ENCODE results near the gene WWOX.

The WWOX gene

GRCh38 chr16:78844682-78845081 is 745.2 kb downstream of the WWOX start:
- DNase-seq (ENCODE audit: low read depth in 2 of 2) = no peak

GRCh38 chr16:78851266-78851665 is 751.8 kb downstream of the WWOX start:
- no peak for DNase-seq (ENCODE audit: low read depth in 2 of 2)

GRCh38 chr16:78852081-78852635 is 752.7 kb downstream of the WWOX start:
- DNase-seq (ENCODE audit: low read depth in 2 of 2) = no peak

- DNase-seq (ENCODE audit: low read depth in 2 of 2) = no peak
Observed at GRCh38 chr16:78862022-78862421, 762.6 kb downstream of the WWOX start.

- DNase-seq (ENCODE audit: low read depth in 2 of 2) = no peak
Observed at GRCh38 chr16:78866521-78866920, 767.1 kb downstream of the WWOX start.

- DNase-seq (ENCODE audit: low read depth in 2 of 2) = no peak
Observed at GRCh38 chr16:78869492-78869891, 770.0 kb downstream of the WWOX start.

- no peak for DNase-seq (ENCODE audit: low read depth in 2 of 2)
Observed at GRCh38 chr16:78871241-78871640, 771.8 kb downstream of the WWOX start.

GRCh38 chr16:78876671-78877070 is 777.2 kb downstream of the WWOX start:
- DNase-seq (ENCODE audit: low read depth in 2 of 2) = no peak

- no peak for DNase-seq (ENCODE audit: low read depth in 2 of 2)
Observed at GRCh38 chr16:78877114-78877655, 777.7 kb downstream of the WWOX start.

- DNase-seq (ENCODE audit: low read depth in 2 of 2) = no peak
Observed at GRCh38 chr16:78878570-78878969, 779.1 kb downstream of the WWOX start.

GRCh38 chr16:78879011-78879410 is 779.6 kb downstream of the WWOX start:
- DNase-seq (ENCODE audit: low read depth in 2 of 2) = no peak

GRCh38 chr16:78882150-78882549 is 782.7 kb downstream of the WWOX start:
- no peak for DNase-seq (ENCODE audit: low read depth in 2 of 2)

GRCh38 chr16:78882751-78883150 is 783.3 kb downstream of the WWOX start:
- DNase-seq (ENCODE audit: low read depth in 2 of 2) = no peak

GRCh38 chr16:78884204-78884603 is 784.8 kb downstream of the WWOX start:
- DNase-seq (ENCODE audit: low read depth in 2 of 2) = no peak

GRCh38 chr16:78889346-78889745 is 789.9 kb downstream of the WWOX start:
- no peak for DNase-seq (ENCODE audit: low read depth in 2 of 2)

GRCh38 chr16:78890373-78890895 is 791.0 kb downstream of the WWOX start:
- no peak for DNase-seq (ENCODE audit: low read depth in 2 of 2)

- no peak for DNase-seq (ENCODE audit: low read depth in 2 of 2)
Observed at GRCh38 chr16:78892951-78893733, 793.7 kb downstream of the WWOX start.

- no peak for DNase-seq (ENCODE audit: low read depth in 2 of 2)
Observed at GRCh38 chr16:78894886-78895285, 795.4 kb downstream of the WWOX start.

GRCh38 chr16:78895681-78896080 is 796.2 kb downstream of the WWOX start:
- DNase-seq (ENCODE audit: low read depth in 2 of 2) = no peak

- no peak for DNase-seq (ENCODE audit: low read depth in 2 of 2)
Observed at GRCh38 chr16:78896280-78896679, 796.8 kb downstream of the WWOX start.

- DNase-seq (ENCODE audit: low read depth in 2 of 2) = no peak
Observed at GRCh38 chr16:78897299-78897698, 797.8 kb downstream of the WWOX start.

- DNase-seq (ENCODE audit: low read depth in 2 of 2) = no peak
Observed at GRCh38 chr16:78900044-78900811, 800.8 kb downstream of the WWOX start.
